Endothelial cell of umbilical vein (primary cell): ENCODE results near the gene RXFP1. TPM values are rescaled to one million over a fixed set of nuclear protein-coding genes. Genes with fewer than 3 reads are reported as not detected.

Source experiments
- BruUV-seq: library from RNA; stranded (reverse); fragments of 400-500 nt; replicated peaks from 2 replicates; lab custom pipeline; 2021; lab: Mats Ljungman, UMichigan
- CTCF ChIA-PET: fragments of 300-600, 350-600 bp; sonication (Branson Sonifier 250); formaldehyde crosslinking; loops from one replicate; lab custom pipeline; 2021; ENCODE audit warnings: antibody characterized with exemption, inconsistent platforms; lab: Charles Lee
- POLR2A ChIA-PET: fragments of 300-600, 350-600 bp; sonication (Branson Sonifier 250); formaldehyde crosslinking; loops from one replicate; lab custom pipeline; 2021; ENCODE audit warnings: antibody characterized with exemption, inconsistent platforms; lab: Charles Lee
- DNase-seq: peaks from one replicate; pipeline ENCODE4 v3.0.0-alpha.2; 2011; ENCODE audit warnings: low read depth, low spot score
- FAIRE-seq: peaks from 2 replicates; lab custom pipeline; 2011; peaks lifted over from hg19 to GRCh38; lab: Jason Lieb, UNC
- H2AFZ ChIP-seq: 2 replicates; pipeline ENCODE4 v1.6.0; 2012; ENCODE audit warnings: low read depth, low read length, control low read depth, inconsistent platforms
- H3K27ac ChIP-seq: 2 replicates; pipeline ENCODE4 v1.5.1; 2011; ENCODE audit warnings: low read depth, mild to moderate bottlenecking, control low read depth, low read length, moderate library complexity; ENCODE audit not compliant: insufficient read depth
- H3K27me3 ChIP-seq, 2 experiments: 2 replicates each; pipeline versions ENCODE4 v1.6.0 to v1.6.1; 2011; ENCODE audit warnings: low read length in 2 of 2, mixed read lengths in 1 of 2; ENCODE audit not compliant: control insufficient read depth in 2 of 2, insufficient read depth in 2 of 2
- H3K36me3 ChIP-seq, 2 experiments: 2 replicates in 1 of 2; 3 replicates in 1 of 2; pipeline ENCODE4 v1.5.1; 2011; ENCODE audit warnings: low read length in 2 of 2, mild to moderate bottlenecking in 1 of 2, moderate library complexity in 1 of 2; ENCODE audit not compliant: control insufficient read depth in 2 of 2, insufficient read depth in 2 of 2; ENCODE audit errors: extremely low read depth in 1 of 2
- H3K4me1 ChIP-seq: 3 replicates; pipeline ENCODE4 v1.5.1; 2011; ENCODE audit warnings: mild to moderate bottlenecking, low read length; ENCODE audit not compliant: control insufficient read depth, insufficient read depth; ENCODE audit errors: extremely low read depth
- H3K4me2 ChIP-seq: 2 replicates; pipeline ENCODE4 v1.6.1; 2011; ENCODE audit warnings: low read length, control low read depth, mixed read lengths; ENCODE audit not compliant: insufficient read depth
- H3K4me3 ChIP-seq, 3 experiments: fragments of 200-600 bp in 1 of 3; sonication (generic), shearing (Covaris generic) in 1 of 3; replicated peaks in 1 of 3; 2 replicates each; pipeline ENCODE4 v1.5.1; 2011 to 2016; ENCODE audit warnings: control low read depth in 3 of 3, low read length in 3 of 3, mild to moderate bottlenecking in 2 of 3, inconsistent platforms in 1 of 3, low read depth in 1 of 3, moderate library complexity in 1 of 3; ENCODE audit not compliant: insufficient read depth in 1 of 3
- H3K79me2 ChIP-seq: 2 replicates; pipeline ENCODE4 v1.6.0; 2012; ENCODE audit warnings: low read length, inconsistent platforms; ENCODE audit not compliant: control insufficient read depth, insufficient read depth
- H3K9ac ChIP-seq: replicated peaks from 2 replicates; pipeline ENCODE3; 2011; ENCODE audit warnings: low read length, control low read depth; ENCODE audit not compliant: insufficient read depth; ENCODE audit errors: extremely low read depth
- H3K9me1 ChIP-seq: replicated peaks from 3 replicates; pipeline ENCODE4 v1.6.0; 2011; ENCODE audit warnings: mild to moderate bottlenecking, low read length; ENCODE audit not compliant: control insufficient read depth, insufficient read depth; ENCODE audit errors: extremely low read depth
- H3K9me3 ChIP-seq: replicated peaks from 2 replicates; pipeline ENCODE4 v1.5.1; 2012; ENCODE audit warnings: low read length, inconsistent platforms; ENCODE audit not compliant: control insufficient read depth, insufficient read depth
- H4K20me1 ChIP-seq: replicated peaks from 2 replicates; pipeline ENCODE3; 2011; ENCODE audit warnings: mild to moderate bottlenecking, low read length; ENCODE audit not compliant: control insufficient read depth, insufficient read depth; ENCODE audit errors: extremely low read depth
- CTCF ChIP-seq, 2 donors: IDR thresholded peaks; 1 replicate in 1 of 2; 2 replicates in 1 of 2; pipeline ENCODE4 v1.5.1; 2011; ENCODE audit warnings: low read length in 2 of 2, mild to moderate bottlenecking in 2 of 2, moderate library complexity in 2 of 2, control low read depth in 1 of 2, inconsistent platforms in 1 of 2, low read depth in 1 of 2; ENCODE audit not compliant: insufficient read depth in 1 of 2; ENCODE audit errors: extremely low read depth in 1 of 2
- EZH2 ChIP-seq: IDR thresholded peaks from 2 replicates; pipeline ENCODE4 v1.6.1; 2012; ENCODE audit warnings: borderline replicate concordance, low read depth, mild to moderate bottlenecking, moderate library complexity, low read length, inconsistent platforms; ENCODE audit not compliant: severe bottlenecking
- FOS ChIP-seq: IDR thresholded peaks from 2 replicates; pipeline ENCODE4 v1.6.1; 2011; ENCODE audit warnings: mild to moderate bottlenecking, low read length, moderate library complexity, borderline replicate concordance; ENCODE audit not compliant: insufficient read depth
- GATA2 ChIP-seq: IDR thresholded peaks from 2 replicates; pipeline ENCODE4 v1.7.0; 2011; ENCODE audit warnings: low read depth, mild to moderate bottlenecking, moderate library complexity, mixed read lengths, low read length; ENCODE audit not compliant: insufficient read length, insufficient read depth
- JUN ChIP-seq: IDR thresholded peaks from 2 replicates; pipeline ENCODE4 v1.6.1; 2011; ENCODE audit warnings: borderline replicate concordance, low read depth; ENCODE audit not compliant: insufficient read length, insufficient read depth
- MAX ChIP-seq: IDR thresholded peaks from 2 replicates; pipeline ENCODE4 v1.6.1; 2011; ENCODE audit not compliant: insufficient read depth, insufficient read length
- MYC ChIP-seq: IDR thresholded peaks from one replicate; pipeline ENCODE4 v1.6.1; 2011; ENCODE audit warnings: mild to moderate bottlenecking, low read depth, low read length
- POLR2A ChIP-seq: IDR thresholded peaks from 2 replicates; pipeline ENCODE4 v1.6.1; 2012; ENCODE audit warnings: low read depth, mild to moderate bottlenecking, control low read depth, low read length
- POLR2AphosphoS5 ChIP-seq: IDR thresholded peaks from 2 replicates; pipeline ENCODE4 v1.6.1; 2012; ENCODE audit warnings: low read depth, mild to moderate bottlenecking, control low read depth, low read length, moderate library complexity; ENCODE audit not compliant: insufficient read depth
- dilution Hi-C: fragments of 300-500 bp; cut with MboI; formaldehyde crosslinking; loops from one replicate; pipeline ENCODE4 v1.15.0; 2019; ENCODE audit warnings: low sequenced_read_pairs; ENCODE audit not compliant: extremely low pct_ligation_motif_present
- intact Hi-C: fragments of 100-400 bp; cut with micrococcal nuclease; formaldehyde crosslinking; loops from one replicate; pipeline ENCODE4 v1.10.0; 2022
- polyA plus RNA-seq, 4 experiments: library from polyadenylated mRNA; depleted of rRNA in 3 of 4; stranded (reverse) in 3 of 4; unstranded in 1 of 4; fragments of >200 nt; gene quantifications; 2 replicates each; pipeline versions ENCODE4 v1.2.1 to v1.2.3, GENCODE V29; 2011 to 2012; ENCODE audit warnings: missing spikeins in 1 of 4
- total RNA-seq: library from RNA; stranded (reverse); gene quantifications from 2 replicates; pipeline ENCODE4 v1.2.3, GENCODE V29; 2021

Gene RXFP1
- total and polyA plus RNA-seq, 2 donors (not counting 3 experiments of a cell fraction or from before 2014, with no cell fraction given), result not detected

GRCh38 chr4:158566860-158567259 is 45.2 kb downstream of the RXFP1 start:
- Histone ChIP-seq H3K4me3 (no peak overlapping the region), H3K9me3 (no peaks in the 10 kb centered on the region), H3K9ac (no peak overlapping the region), H3K27me3 (peaks cover 0 to 1% of the 10 kb centered on the region in 2 experiments), H4K20me1 (no peaks in the 10 kb centered on the region), H3K79me2 (no peaks in the 10 kb centered on the region), H3K27ac (no peak overlapping the region), H3K4me2 (no peak overlapping the region), H3K4me1 (no peaks in the 10 kb centered on the region), H3K9me1 (no peaks in the 10 kb centered on the region), H3K36me3 (no peaks in the 10 kb centered on the region), H2AFZ (no peak overlapping the region)
- TF ChIP-seq JUN, result no peak
- TF ChIP-seq EZH2, result no peak
- no peak for TF ChIP-seq GATA2
- TF ChIP-seq MYC, result no peak
- no peak for TF ChIP-seq POLR2A
- no peak for TF ChIP-seq CTCF (IDR thresholded peaks at IDR 0.05; ENCODE audit: extremely low read depth in 1 of 2, insufficient read depth in 1 of 2, low read depth in 1 of 2, low read length in 2 of 2)
- TF ChIP-seq FOS, result no peak
- no peak for TF ChIP-seq POLR2AphosphoS5
- TF ChIP-seq MAX, result no peak
- CTCF ChIA-PET, result interaction anchor here (1.2 to 1.8 kb wide), 2 partner anchors 8 to 14 kb away, joined by 3 to 10 read pairs; no protein-coding TSS in a partner anchor
- BruUV-seq, result no TSS peak
- POLR2A ChIA-PET, result no interaction called here
- dilution Hi-C loops, result no loop called here
- intact Hi-C loops, result no loop called here
- DNase-seq, result no peak
- FAIRE-seq, result no peak
